ENCODE results near the gene RING1.

GRCh38 chr6:33212857-33213165 lies 4.5 kb downstream of the RING1 start:
- TF ChIP-seq CTCF (IDR thresholded peaks at IDR 0.05) (no peak), POLR2A (IDR thresholded peaks at IDR 0.05) (no peak)
